Natural killer cell (primary cell): Measurements from ENCODE around the gene LINGO1. TPM values are rescaled to one million over a fixed set of nuclear protein-coding genes. Genes with fewer than 3 reads are reported as not detected.

ENCODE experiments used
- ATAC-seq, 3 donors: fragments of 150-1000 bp in 2 of 3; fragments of 200-7000 bp in 1 of 3; cut with Tn5 transposase; 1 replicate in 1 of 3; 2 replicates in 2 of 3; pipeline ENCODE4 v1.10.0; 2021; ENCODE audit warnings: mild to moderate bottlenecking in 2 of 3, moderate library complexity in 2 of 3
- DNase-seq, 2 donors: peaks; one replicate each; pipeline versions ENCODE4 v3.0.0 to v3.0.0-alpha.2; 2013 to 2021; ENCODE audit warnings: mixed read lengths in 1 of 2
- H3K27ac ChIP-seq: one replicate; pipeline ENCODE4 v1.5.1; 2013; ENCODE audit warnings: mild to moderate bottlenecking, low read length
- H3K27me3 ChIP-seq: one replicate; pipeline ENCODE4 v1.6.1; 2013; ENCODE audit warnings: low read length; ENCODE audit not compliant: control insufficient read depth, insufficient read depth
- H3K36me3 ChIP-seq: one replicate; pipeline ENCODE4 v1.6.1; 2013; ENCODE audit warnings: low read length; ENCODE audit not compliant: control insufficient read depth, insufficient read depth
- H3K4me1 ChIP-seq: one replicate; pipeline ENCODE4 v1.6.1; 2013; ENCODE audit warnings: low read length; ENCODE audit not compliant: control insufficient read depth, insufficient read depth
- H3K4me3 ChIP-seq: one replicate; pipeline ENCODE4 v1.5.1; 2013; ENCODE audit warnings: low read length
- H3K9me3 ChIP-seq: one replicate; pipeline ENCODE4 v1.6.1; 2013; ENCODE audit warnings: low read length; ENCODE audit not compliant: control insufficient read depth, insufficient read depth
- H3K27ac Mint-ChIP-seq, 2 donors: one replicate each; pipeline ENCODE4 v1.8.0; 2022; ENCODE audit warnings: mild to moderate bottlenecking in 2 of 2, mixed read lengths in 2 of 2, moderate library complexity in 1 of 2
- H3K27me3 Mint-ChIP-seq, 2 donors: one replicate each; pipeline ENCODE4 v1.8.0; 2022; ENCODE audit warnings: low read depth in 2 of 2, mixed read lengths in 2 of 2
- H3K36me3 Mint-ChIP-seq: one replicate; pipeline ENCODE4 v1.8.0; 2022; ENCODE audit warnings: mixed read lengths
- H3K4me1 Mint-ChIP-seq, 2 donors: one replicate each; pipeline ENCODE4 v1.8.0; 2022; ENCODE audit warnings: mixed read lengths in 2 of 2
- H3K4me3 Mint-ChIP-seq: one replicate; pipeline ENCODE4 v1.8.0; 2022; ENCODE audit warnings: mild to moderate bottlenecking, moderate library complexity, mixed read lengths
- H3K9me3 Mint-ChIP-seq, 2 donors: one replicate each; pipeline ENCODE4 v1.8.0; 2022; ENCODE audit warnings: mixed read lengths in 2 of 2
- CTCF ChIP-seq: fragments of 200-600 bp; IDR thresholded peaks from one replicate; pipeline ENCODE4 v1.8.0; 2022; ENCODE audit warnings: antibody characterized with exemption
- WGBS: methylation state at CpG from one replicate; pipeline ENCODE4 v1.1.7; 2013; ENCODE audit warnings: missing lambda C conversion rate; ENCODE audit not compliant: insufficient coverage; 5-methylcytosine and 5-hydroxymethylcytosine counted together
- intact Hi-C: fragments of 100-400 bp; cut with micrococcal nuclease; formaldehyde crosslinking; loops from one replicate; pipeline ENCODE4 v1.14.2; 2022
- total RNA-seq, 4 donors: library from RNA; stranded (reverse); fragments of 120-200 nt in 1 of 4; gene quantifications; one replicate each; pipeline versions ENCODE4 v1.2.3 to v1.2.4, GENCODE V29; 2013 to 2022

The LINGO1 gene
- total RNA-seq, 3 donors from 2014 or later (not counting 1 experiment from before 2014, with no cell fraction given) = not detected

GRCh38 chr15:77641999-77642398 is 9.3 kb upstream of the LINGO1 start:
- Histone ChIP-seq H3K27ac (no peak overlapping the region), H3K36me3 (no peaks in the 10 kb centered on the region), H3K9me3 (no peaks in the 10 kb centered on the region), H3K4me1 (no peaks in the 10 kb centered on the region), H3K27me3 (no peaks in the 10 kb centered on the region), H3K4me3 (no peak overlapping the region)
- Mint-ChIP-seq H3K4me3 (no peak overlapping the region), H3K27me3 (peaks cover 15 to 21% of the 10 kb centered on the region in 2 donors), H3K36me3 (no peaks in the 10 kb centered on the region), H3K4me1 (no peaks in the 10 kb centered on the region), H3K9me3 (no peaks in the 10 kb centered on the region), H3K27ac (no peak overlapping the region)
- WGBS = 86% methylated on average over 6 of the region's 6 CpGs
- intact Hi-C loops = no loop called here
- no peak for TF ChIP-seq CTCF
- DNase-seq (no peak), ATAC-seq (no peak)

- intact Hi-C loops = no loop called here
- 53% methylated on average over 1 of the region's 2 CpGs for WGBS
- H3K4me3 Mint-ChIP-seq = no peak overlapping the region
- Histone ChIP-seq H3K27me3 (peaks cover 1% of the 10 kb centered on the region), H3K36me3 (no peaks in the 10 kb centered on the region), H3K4me3 (no peak overlapping the region), H3K9me3 (no peaks in the 10 kb centered on the region), H3K4me1 (no peaks in the 10 kb centered on the region), H3K27ac (no peak overlapping the region)
- peaks cover 22 to 29% of the 10 kb centered on the region in 2 donors for H3K27me3 Mint-ChIP-seq
- ATAC-seq (no peak), DNase-seq (no peak)
- no peaks in the 10 kb centered on the region for H3K4me1 Mint-ChIP-seq
- H3K36me3 Mint-ChIP-seq = no peaks in the 10 kb centered on the region
- H3K27ac Mint-ChIP-seq = no peak overlapping the region
- TF ChIP-seq CTCF = no peak
- no peaks in the 10 kb centered on the region for H3K9me3 Mint-ChIP-seq
These were observed 7.9 kb upstream of the LINGO1 start for GRCh38 chr15:77640615-77641014.

- peaks cover 5% of the 10 kb centered on the region for H3K4me1 ChIP-seq
- H3K36me3 ChIP-seq = no peaks in the 10 kb centered on the region
- no peak for TF ChIP-seq CTCF
- no peak overlapping the region for H3K4me3 Mint-ChIP-seq
- ATAC-seq (no peak), DNase-seq (no peak)
- H3K27ac Mint-ChIP-seq = no peak overlapping the region
- no peaks in the 10 kb centered on the region for H3K9me3 Mint-ChIP-seq
- H3K27ac ChIP-seq = no peak overlapping the region
- H3K4me3 ChIP-seq = no peak overlapping the region
- H3K36me3 Mint-ChIP-seq = no peaks in the 10 kb centered on the region
- intact Hi-C loops = no loop called here
- peaks cover 26 to 35% of the 10 kb centered on the region in 2 donors for H3K27me3 Mint-ChIP-seq
- peaks cover 10% of the 10 kb centered on the region for H3K27me3 ChIP-seq
- H3K4me1 Mint-ChIP-seq = peaks cover under 1% of the 10 kb centered on the region in 2 donors
- 95% methylated on average over 11 of the region's 12 CpGs for WGBS
- no peaks in the 10 kb centered on the region for H3K9me3 ChIP-seq
These were observed 6.7 kb upstream of the LINGO1 start for GRCh38 chr15:77639431-77639830.
